Peyer's patch (tissue), 4 donors: ENCODE measurements around the gene CALCOCO1. TPM values are rescaled to one million over a fixed set of nuclear protein-coding genes. Genes with fewer than 3 reads are reported as not detected.
"Not testable (repeated sequence)": the region's sequence is repeated elsewhere in the genome, so short reads cannot be mapped to it uniquely, and the experiment has no call there.

Source experiments
- DNase-seq, 3 donors: peaks; one replicate each; pipeline ENCODE4 v3.0.0-alpha.2; 2017 to 2019
- H3K27ac ChIP-seq, 4 donors: fragments of 200-600 bp; sonication (generic); one replicate each; pipeline ENCODE4 v1.5.1; 2016 to 2019
- H3K27me3 ChIP-seq, 2 donors: fragments of 200-600 bp; sonication (generic); one replicate each; pipeline ENCODE4 v1.5.1; 2019
- H3K36me3 ChIP-seq, 3 donors: fragments of 200-600 bp; sonication (generic); one replicate each; pipeline ENCODE4 v1.5.1; 2016 to 2019
- H3K4me1 ChIP-seq, 4 donors: fragments of 200-600 bp; sonication (generic); one replicate each; pipeline ENCODE4 v1.5.1; 2016 to 2019
- H3K4me3 ChIP-seq, 4 donors: fragments of 200-600 bp; sonication (generic); 1 replicate in 3 of 4; 2 replicates in 1 of 4; pipeline ENCODE4 v1.5.1; 2016 to 2019; ENCODE audit warnings: mild to moderate bottlenecking in 1 of 4
- H3K9me3 ChIP-seq, 4 donors: fragments of 200-600 bp; sonication (generic); one replicate each; pipeline ENCODE4 v1.5.1; 2016 to 2019; ENCODE audit warnings: mild to moderate bottlenecking in 1 of 4
- POLR2A ChIP-seq, 2 donors: fragments of 450-650 bp; IDR thresholded peaks; one replicate each; pipeline ENCODE4 v1.5.1; 2017; ENCODE audit warnings: antibody characterized with exemption in 2 of 2, mild to moderate bottlenecking in 2 of 2, moderate library complexity in 2 of 2
- total RNA-seq, 4 donors: library from RNA; depleted of rRNA; stranded (reverse); fragments of >200 nt; gene quantifications; one replicate each; pipeline ENCODE4 v1.1.0, GENCODE V29; 2016
- TF ChIP-seq, protein P1 (sequence below), 6 experiments: fragments of 450-650 bp in 4 of 6; fragments of 200-600 bp in 2 of 6; sonication (generic) in 1 of 6; IDR thresholded peaks; one replicate each; pipeline ENCODE4 v1.5.1; 2017 to 2019; ENCODE audit warnings: antibody characterized with exemption in 6 of 6, mild to moderate bottlenecking in 3 of 6, moderate library complexity in 1 of 6

The CALCOCO1 gene
- total RNA-seq, 4 donors from 2014 or later: 79.7 to 342 (median 175) TPM

DNA sequence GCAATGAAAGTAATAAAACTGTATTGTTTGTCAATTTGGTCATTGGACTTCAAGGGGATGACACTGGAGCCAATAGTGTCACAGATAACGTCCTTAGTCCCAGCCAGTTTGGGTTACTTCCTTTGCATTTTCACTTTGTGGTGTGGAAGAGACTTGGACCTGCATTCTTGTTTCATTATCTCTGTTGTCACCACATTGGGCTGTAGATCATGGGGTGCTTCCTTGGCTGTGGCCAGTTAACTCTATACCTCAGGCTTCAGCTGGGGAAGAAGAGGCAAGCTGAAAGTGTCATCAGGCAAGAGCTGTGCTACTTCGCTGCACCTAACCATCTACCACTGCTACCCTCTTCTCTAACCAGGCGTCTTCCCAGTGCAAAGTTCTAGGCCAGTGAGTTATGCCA lies 39.6 kb upstream of the CALCOCO1 start:
- H3K27ac ChIP-seq: no peak overlapping the region
- no peak for DNase-seq
- no peaks in the 10 kb centered on the region for H3K27me3 ChIP-seq
- TF ChIP-seq, protein P1, sequence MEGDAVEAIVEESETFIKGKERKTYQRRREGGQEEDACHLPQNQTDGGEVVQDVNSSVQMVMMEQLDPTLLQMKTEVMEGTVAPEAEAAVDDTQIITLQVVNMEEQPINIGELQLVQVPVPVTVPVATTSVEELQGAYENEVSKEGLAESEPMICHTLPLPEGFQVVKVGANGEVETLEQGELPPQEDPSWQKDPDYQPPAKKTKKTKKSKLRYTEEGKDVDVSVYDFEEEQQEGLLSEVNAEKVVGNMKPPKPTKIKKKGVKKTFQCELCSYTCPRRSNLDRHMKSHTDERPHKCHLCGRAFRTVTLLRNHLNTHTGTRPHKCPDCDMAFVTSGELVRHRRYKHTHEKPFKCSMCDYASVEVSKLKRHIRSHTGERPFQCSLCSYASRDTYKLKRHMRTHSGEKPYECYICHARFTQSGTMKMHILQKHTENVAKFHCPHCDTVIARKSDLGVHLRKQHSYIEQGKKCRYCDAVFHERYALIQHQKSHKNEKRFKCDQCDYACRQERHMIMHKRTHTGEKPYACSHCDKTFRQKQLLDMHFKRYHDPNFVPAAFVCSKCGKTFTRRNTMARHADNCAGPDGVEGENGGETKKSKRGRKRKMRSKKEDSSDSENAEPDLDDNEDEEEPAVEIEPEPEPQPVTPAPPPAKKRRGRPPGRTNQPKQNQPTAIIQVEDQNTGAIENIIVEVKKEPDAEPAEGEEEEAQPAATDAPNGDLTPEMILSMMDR (IDR thresholded peaks at IDR 0.05): no peak
- TF ChIP-seq POLR2A (IDR thresholded peaks at IDR 0.05): no peak
- no peak overlapping the region for H3K4me3 ChIP-seq
- H3K9me3 ChIP-seq: no peaks in the 10 kb centered on the region
- no peaks in the 10 kb centered on the region for H3K4me1 ChIP-seq
- H3K36me3 ChIP-seq: no peaks in the 10 kb centered on the region

DNA sequence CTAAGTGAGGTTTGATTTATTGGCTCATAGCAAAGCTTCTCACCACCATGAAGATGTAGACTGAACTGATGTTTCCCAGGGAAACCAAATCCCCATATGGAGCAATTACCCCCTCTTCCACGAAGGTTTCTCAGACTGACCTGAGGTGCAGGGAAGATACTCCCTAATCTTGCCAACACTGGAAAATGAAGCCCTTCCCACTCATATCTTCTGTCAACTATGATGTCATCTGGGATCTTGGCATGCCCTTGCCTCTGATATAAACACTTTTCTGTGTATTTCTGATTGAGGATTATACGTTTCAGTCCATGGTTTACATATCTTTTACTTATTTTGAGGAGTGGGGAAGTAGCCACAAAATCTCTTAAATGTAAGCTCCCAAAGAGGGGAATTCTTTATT lies 38.6 kb upstream of the CALCOCO1 start:
- no peak overlapping the region for H3K27ac ChIP-seq
- no peaks in the 10 kb centered on the region for H3K36me3 ChIP-seq
- H3K9me3 ChIP-seq: no peaks in the 10 kb centered on the region
- H3K4me3 ChIP-seq: no peak overlapping the region
- TF ChIP-seq, protein P1 (IDR thresholded peaks at IDR 0.05): no peak
- no peak for TF ChIP-seq POLR2A (IDR thresholded peaks at IDR 0.05)
- H3K27me3 ChIP-seq: no peaks in the 10 kb centered on the region
- H3K4me1 ChIP-seq: no peaks in the 10 kb centered on the region
- no peak for DNase-seq

DNA sequence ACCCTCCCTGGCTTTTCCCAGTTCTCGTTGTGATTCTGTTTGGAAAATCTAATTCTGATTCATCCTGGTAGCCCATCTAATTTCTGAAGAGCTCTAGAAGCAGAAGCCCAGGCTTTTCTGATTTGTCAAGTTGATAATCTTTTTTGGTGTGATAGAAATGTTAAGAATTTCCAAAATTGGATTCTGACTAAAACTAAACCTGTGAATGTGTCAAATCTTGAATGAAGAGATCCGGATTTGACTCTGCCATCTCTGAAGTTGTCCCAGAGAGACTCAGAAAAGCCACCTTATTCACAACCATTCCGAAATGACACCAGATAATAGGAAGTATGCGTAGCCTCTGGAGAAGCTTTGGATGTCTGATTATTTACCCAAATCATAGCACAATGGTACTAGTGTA lies 37.4 kb upstream of the CALCOCO1 start:
- Histone ChIP-seq H3K9me3 (no peaks in the 10 kb centered on the region), H3K4me3 (no peak overlapping the region), H3K27me3 (no peaks in the 10 kb centered on the region), H3K27ac (no peak overlapping the region), H3K36me3 (no peaks in the 10 kb centered on the region), H3K4me1 (no peaks in the 10 kb centered on the region)
- TF ChIP-seq, protein P1 (IDR thresholded peaks at IDR 0.05): no peak
- TF ChIP-seq POLR2A (IDR thresholded peaks at IDR 0.05): no peak
- no peak for DNase-seq

DNA sequence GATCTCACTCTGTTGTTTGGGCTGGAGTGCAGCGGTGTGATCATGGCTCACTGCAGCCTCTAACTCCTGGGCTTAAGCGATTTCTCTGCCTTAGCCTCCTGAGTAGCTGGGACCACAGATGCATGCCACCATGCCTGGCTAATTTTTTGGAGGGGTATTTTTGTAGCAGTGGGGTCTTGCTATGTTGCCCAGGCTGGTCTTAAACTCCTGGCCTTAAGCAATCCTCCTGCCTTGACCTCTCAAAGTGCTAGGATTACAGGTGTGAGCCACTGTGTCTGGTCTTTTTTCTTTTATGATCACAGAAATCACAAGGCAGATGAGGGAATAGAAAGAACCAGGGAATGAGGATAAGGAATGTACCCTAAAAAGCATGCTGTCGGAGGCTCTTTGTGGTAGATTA lies 35.5 kb upstream of the CALCOCO1 start:
- not testable (repeated sequence) for H3K27me3 ChIP-seq, H3K36me3 ChIP-seq, H3K4me3 ChIP-seq, H3K27ac ChIP-seq, H3K4me1 ChIP-seq, H3K9me3 ChIP-seq, DNase-seq

DNA sequence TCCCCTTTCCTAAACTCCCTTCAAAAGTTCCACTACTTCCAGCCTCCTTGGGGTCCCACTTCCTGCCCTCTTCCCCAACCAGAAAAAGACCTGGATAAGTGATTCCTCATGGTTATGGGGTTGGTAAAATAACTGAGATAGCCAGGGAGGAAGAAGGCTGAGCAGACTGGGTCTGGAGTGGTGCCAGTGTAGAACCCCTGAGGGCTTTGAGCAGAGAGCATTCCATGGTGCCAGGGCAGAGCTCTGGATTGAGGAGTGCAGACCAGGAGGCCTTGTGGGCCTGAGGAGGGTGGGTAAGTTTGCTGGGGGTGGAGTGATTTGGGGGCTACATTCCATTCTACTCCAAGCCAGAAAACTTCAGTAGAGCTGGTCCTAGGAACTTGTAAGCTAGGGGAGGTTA lies 34.1 kb upstream of the CALCOCO1 start:
- H3K27me3 ChIP-seq: no peaks in the 10 kb centered on the region

DNA sequence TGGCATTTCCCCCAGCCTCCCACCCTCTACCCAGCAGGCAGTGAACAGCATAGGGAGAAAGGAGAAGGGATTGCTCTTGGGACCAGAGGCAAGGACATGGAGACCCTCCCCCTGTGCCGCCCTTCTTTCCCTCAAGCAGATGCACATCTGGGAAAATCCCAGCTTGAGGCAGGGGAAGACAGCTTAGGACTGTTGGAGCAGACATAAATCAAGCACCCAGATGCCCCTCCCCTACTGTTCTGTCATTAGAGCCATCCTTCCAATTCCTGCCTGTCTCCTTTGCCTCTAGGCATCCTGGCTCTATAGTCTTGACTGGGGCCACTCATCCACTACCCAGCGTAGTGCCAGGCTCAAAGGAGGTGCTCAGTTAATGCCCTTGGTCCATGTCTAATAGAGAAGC lies 32.0 kb upstream of the CALCOCO1 start:
- Histone ChIP-seq H3K4me1 (peaks cover 0 to 8% (median 2%) of the 10 kb centered on the region in 4 donors), H3K27me3 (no peaks in the 10 kb centered on the region), H3K9me3 (no peaks in the 10 kb centered on the region), H3K4me3 (no peak overlapping the region), H3K27ac (no peak overlapping the region), H3K36me3 (no peaks in the 10 kb centered on the region)
- TF ChIP-seq, protein P1 (IDR thresholded peaks at IDR 0.05): no peak
- no peak for TF ChIP-seq POLR2A (IDR thresholded peaks at IDR 0.05)
- DNase-seq: no peak

More for the DNA sequence above, 34.1 kb upstream of the CALCOCO1 start:
- DNase-seq: no peak
- Histone ChIP-seq H3K27ac (no peak overlapping the region), H3K4me1 (peaks cover 0 to 4% (median 0%) of the 10 kb centered on the region in 4 donors), H3K36me3 (no peaks in the 10 kb centered on the region), H3K9me3 (no peaks in the 10 kb centered on the region), H3K4me3 (no peak overlapping the region)
- no peak for TF ChIP-seq POLR2A (IDR thresholded peaks at IDR 0.05)
- TF ChIP-seq, protein P1 (IDR thresholded peaks at IDR 0.05): no peak
